22Rv1 (cell line): ENCODE results near the gene TBCEL.
"Not testable (repeated sequence)": the region's sequence is repeated elsewhere in the genome, so short reads cannot be mapped to it uniquely, and the experiment has no call there.

ENCODE experiments used
- CTCF ChIP-seq: fragments of 450-650 bp; IDR thresholded peaks from 2 replicates; pipeline ENCODE4 v1.5.1; 2017; ENCODE audit warnings: mild to moderate bottlenecking
- ZFX ChIP-seq: fragments of 450-650 bp; IDR thresholded peaks from 2 replicates; pipeline ENCODE4 v1.6.1; 2017; ENCODE audit warnings: antibody characterized with exemption, borderline replicate concordance

DNA sequence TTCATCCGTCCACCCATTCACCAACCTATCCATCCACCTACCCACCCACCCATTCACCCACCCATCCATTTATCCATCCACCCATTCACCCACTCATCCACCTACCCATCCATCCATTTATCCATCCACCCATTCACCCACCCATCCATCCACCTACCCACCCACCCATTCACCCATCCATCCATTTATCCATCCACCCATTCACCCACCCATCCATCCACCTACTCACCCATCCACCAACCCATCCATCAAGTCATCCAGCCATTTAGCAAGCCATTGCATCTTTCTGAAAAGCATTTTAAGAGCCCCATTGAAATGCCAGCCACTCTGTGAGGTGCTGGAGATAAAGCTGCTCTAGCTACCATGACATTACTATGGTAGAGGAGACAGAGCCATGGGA lies 91.1 kb downstream of the TBCEL start:
- TF ChIP-seq ZFX, CTCF: not testable (repeated sequence)
